GM21381 (cell line): ENCODE data around the gene VPS11.

Experiments used
- ATAC-seq: cut with Tn5 transposase; IDR thresholded peaks from one replicate; pipeline ENCODE4 v1.9.1; 2021; ENCODE audit warnings: mild to moderate bottlenecking, moderate library complexity; ENCODE audit not compliant: unreplicated experiment

The VPS11 gene

DNA sequence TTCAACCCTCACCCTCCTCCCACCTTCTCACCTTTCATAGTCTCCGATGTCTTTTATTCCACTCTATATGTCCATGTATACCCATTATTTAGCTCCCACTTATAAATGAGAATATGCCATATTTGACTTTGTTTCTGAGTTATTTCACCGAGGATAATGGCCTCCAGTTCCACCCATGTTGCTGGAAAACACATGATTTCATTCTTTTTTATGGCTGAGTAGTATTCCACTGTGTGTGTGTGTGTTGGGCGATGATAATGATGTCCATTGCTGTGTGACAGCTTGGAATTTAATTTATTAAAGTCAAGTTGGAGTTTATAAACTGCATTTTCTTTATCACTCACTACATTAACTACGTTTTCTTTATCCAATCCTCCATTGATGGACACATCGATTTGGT lies 50.6 kb downstream of the VPS11 start:
- no peak for ATAC-seq

DNA sequence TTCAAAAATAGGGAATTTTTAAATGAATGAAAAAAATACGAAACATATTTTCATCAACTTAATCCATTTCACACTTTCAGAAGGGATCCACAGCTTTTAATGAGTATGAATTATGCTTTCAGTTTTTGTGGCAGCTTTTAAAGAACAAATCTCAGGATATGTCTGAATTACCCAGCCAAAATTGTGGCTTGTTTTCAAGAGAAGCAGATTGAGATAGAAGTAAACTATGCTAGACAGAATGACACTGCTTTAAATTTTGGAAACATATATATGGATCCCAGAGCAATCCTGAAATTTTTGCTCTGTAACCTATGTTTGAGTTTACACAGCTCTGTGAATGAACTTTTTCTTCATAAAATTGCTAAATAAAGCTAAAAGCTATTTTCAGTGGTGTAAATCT lies 51.3 kb downstream of the VPS11 start:
- no peak for ATAC-seq

DNA sequence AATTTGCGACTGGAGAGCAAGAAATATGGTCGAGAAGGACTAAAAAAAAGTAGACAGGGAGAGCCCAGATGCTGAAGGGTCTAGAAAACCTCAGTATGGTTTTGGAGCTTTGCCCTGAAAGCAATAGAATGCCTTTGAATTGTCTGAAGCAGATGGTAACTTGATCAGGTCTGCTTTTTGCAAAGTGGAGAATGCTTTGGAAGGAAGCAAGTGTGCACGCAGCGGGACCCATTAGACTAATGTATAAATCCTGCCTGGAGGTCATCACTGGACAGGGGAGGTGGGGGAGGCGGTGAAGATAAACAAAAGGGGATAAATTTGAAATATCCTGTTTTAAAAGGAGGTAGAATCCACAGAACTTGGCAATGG lies 53.0 kb downstream of the VPS11 start:
- no peak for ATAC-seq

DNA sequence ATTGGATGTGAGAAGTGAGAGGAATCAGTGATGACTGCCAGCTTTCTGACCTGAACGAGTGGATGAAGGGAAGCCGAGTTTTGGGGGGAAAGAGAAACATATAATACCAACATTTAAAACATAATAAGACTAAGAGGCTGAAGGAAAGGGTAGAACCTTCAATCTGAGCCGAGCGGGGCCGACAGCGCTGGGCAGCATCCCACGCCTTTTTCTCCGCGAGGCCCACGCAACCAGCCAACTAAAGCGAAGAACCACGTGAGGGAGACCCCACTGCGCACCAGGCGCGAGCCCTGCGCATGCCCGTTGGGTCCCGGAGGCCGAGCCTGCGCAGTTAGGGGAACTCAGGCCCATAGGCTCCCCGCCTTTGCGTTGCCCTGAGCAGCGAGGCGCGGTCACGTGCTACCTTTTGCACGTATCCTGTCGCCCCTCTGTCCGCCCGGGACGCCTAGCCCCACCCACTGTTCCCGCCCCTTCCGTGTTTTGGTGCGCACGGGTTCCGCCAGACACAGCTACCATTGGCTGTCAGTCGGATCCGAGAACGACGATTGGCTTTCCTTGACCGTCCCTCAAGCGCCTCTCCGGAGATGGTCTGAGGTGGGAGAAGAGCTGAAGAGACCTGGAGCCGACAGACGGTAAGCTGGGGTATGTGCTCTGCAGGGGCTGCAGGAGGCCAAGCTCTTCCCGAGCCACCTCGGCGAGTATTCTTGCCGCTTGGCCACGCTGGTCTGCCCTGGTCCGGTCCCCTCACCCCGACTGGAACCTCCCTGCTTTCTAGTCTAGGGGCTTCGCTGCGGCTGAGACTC lies 53.6 kb downstream of the VPS11 start, which contains the start of gene HINFP:
TSS of gene HINFP (plus strand) at position 573 of the 803 bp plus-strand sequence. CDS start 5,365 bp downstream, outside the sequence.
- ATAC-seq, result peak; percentile 97

DNA sequence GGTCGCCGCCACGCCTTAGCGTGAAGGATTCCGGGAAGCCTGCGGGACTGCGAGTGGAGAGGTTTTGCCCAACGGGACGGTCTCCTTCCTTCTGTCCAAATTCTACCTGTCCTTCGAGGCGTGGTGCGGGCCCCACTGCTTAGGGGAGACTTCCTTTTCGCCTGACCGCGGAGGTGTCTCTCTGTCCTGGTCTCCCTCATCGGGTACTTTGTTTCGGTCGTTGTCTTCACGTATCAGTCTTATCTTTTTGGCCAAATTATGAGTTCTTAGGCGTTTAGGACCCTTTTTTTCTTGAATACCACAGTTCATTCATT lies 54.1 kb downstream of the VPS11 start:
- ATAC-seq, result peak; percentile 10

DNA sequence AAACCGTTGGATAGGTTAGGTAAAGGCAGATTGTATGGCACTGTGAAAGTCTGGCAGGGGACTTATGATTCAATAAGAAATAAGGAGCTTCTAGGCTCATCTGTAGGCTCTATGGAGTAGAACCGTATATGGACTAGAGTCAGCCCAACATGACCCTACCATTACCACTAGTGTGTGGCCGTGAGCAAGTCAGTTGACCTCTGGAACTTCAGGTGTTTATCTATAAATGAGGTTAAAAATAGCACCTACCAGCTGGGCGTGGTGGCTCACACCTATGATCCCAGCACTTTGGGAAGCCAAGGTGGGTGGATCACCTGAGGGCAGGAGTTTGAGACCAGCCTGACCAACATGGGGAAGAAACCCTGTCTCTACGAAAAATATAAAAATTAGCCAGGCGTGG lies 58.2 kb downstream of the VPS11 start:
- ATAC-seq, result no peak

DNA sequence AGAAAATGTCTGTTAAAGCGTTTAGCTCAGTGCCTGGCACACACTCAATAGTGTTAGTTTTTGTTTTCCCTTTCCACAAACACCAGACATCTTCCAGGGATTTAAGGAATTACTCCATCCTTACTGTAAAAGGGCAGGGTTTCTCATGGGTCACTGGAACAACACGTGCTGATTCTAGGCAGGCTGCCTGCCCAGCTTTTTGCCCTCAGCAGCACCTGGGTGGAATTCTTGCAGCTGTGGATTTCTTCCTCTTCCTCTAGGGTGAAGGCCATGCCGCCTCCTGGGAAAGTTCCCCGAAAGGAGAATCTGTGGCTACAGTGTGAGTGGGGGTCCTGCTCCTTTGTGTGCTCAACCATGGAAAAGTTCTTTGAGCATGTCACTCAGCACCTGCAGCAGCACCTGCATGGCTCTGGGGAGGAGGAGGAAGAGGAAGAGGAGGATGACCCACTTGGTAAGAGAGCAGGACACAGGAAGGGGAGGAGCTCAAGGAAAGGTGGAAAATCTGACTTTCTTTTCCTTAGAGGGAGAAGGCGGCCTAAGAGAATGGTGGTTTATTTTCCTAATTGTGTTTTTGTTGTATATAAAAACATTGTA lies 59.2 kb downstream of the VPS11 start:
- no peak for ATAC-seq

DNA sequence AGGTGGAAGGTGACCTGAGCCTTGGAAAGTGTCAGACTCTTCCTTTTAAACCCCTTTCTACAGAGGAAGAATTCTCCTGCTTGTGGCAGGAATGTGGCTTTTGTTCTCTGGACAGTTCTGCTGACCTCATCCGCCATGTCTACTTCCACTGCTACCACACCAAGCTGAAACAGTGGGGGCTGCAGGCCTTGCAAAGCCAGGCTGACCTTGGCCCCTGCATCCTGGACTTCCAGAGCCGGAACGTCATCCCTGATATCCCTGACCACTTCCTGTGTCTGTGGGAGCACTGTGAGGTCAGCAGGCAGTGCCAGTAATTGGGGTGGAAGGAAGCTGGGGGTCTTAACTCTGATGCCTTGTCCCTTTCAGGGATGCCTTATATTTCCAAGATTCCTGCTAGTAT lies 63.0 kb downstream of the VPS11 start:
- no peak for ATAC-seq
